Kidney tubule cell (primary cell): ENCODE results near the gene STK32B.
"Not testable (repeated sequence)": the region's sequence is repeated elsewhere in the genome, so short reads cannot be mapped to it uniquely, and the experiment has no call there.

Experiments
- DNase-seq: peaks from one replicate; pipeline ENCODE4 v3.0.0-alpha.2; 2018; ENCODE audit warnings: low spot score

Gene STK32B

GRCh38 chr4:5266991-5267390, 215.7 kb downstream of the STK32B start:
- no peak for DNase-seq

- DNase-seq = no peak
Measured at GRCh38 chr4:5267408-5267807, 216.1 kb downstream of the STK32B start.

GRCh38 chr4:5276475-5277075, 225.3 kb downstream of the STK32B start:
- no peak for DNase-seq

GRCh38 chr4:5277079-5277478, 225.8 kb downstream of the STK32B start:
- no peak for DNase-seq

GRCh38 chr4:5278213-5278612, 226.9 kb downstream of the STK32B start:
- DNase-seq = no peak

- not testable (repeated sequence) for DNase-seq
Measured at GRCh38 chr4:5280069-5280468, 228.8 kb downstream of the STK32B start.

GRCh38 chr4:5280828-5281227, 229.5 kb downstream of the STK32B start:
- no peak for DNase-seq

- DNase-seq = no peak
Measured at GRCh38 chr4:5283837-5284236, 232.6 kb downstream of the STK32B start.

GRCh38 chr4:5284517-5284916, 233.2 kb downstream of the STK32B start:
- DNase-seq = no peak

GRCh38 chr4:5292101-5292500, 240.8 kb downstream of the STK32B start:
- DNase-seq = no peak

- not testable (repeated sequence) for DNase-seq
Measured at GRCh38 chr4:5298000-5298787, 246.9 kb downstream of the STK32B start.

- no peak for DNase-seq
Measured at GRCh38 chr4:5300283-5300682, 249.0 kb downstream of the STK32B start.

- DNase-seq = no peak
Measured at GRCh38 chr4:5307928-5308327, 256.6 kb downstream of the STK32B start.

GRCh38 chr4:5322321-5322720, 271.0 kb downstream of the STK32B start:
- DNase-seq = no peak

GRCh38 chr4:5330339-5330989, 279.2 kb downstream of the STK32B start:
- no peak for DNase-seq

GRCh38 chr4:5337731-5338130, 286.5 kb downstream of the STK32B start:
- no peak for DNase-seq

GRCh38 chr4:5338531-5338930, 287.3 kb downstream of the STK32B start:
- DNase-seq = peak; percentile 23

GRCh38 chr4:5340991-5341451, 289.7 kb downstream of the STK32B start:
- DNase-seq = no peak

- no peak for DNase-seq
Measured at GRCh38 chr4:5341526-5341925, 290.2 kb downstream of the STK32B start.

- no peak for DNase-seq
Measured at GRCh38 chr4:5355846-5356245, 304.6 kb downstream of the STK32B start.

- DNase-seq = no peak
Measured at GRCh38 chr4:5357870-5358269, 306.6 kb downstream of the STK32B start.

- no peak for DNase-seq
Measured at GRCh38 chr4:5361968-5362367, 310.7 kb downstream of the STK32B start.

GRCh38 chr4:5364406-5364805, 313.1 kb downstream of the STK32B start:
- no peak for DNase-seq
